Gastroesophageal sphincter (tissue), 4 donors: ENCODE results near the gene STAT6. TPM values are rescaled to one million over a fixed set of nuclear protein-coding genes. Genes with fewer than 3 reads are reported as not detected.

Source experiments
- ATAC-seq: fragments of 150-250 bp; one replicate; pipeline ENCODE4 v1.9.1; 2016; ENCODE audit warnings: mild to moderate bottlenecking, moderate library complexity
- H3K27ac ChIP-seq, 4 donors: fragments of 200-600 bp; sonication (generic) in 3 of 4; 1 replicate in 3 of 4; 2 replicates in 1 of 4; pipeline ENCODE4 v1.5.1; 2016 to 2019
- H3K27me3 ChIP-seq: fragments of 200-600 bp; sonication (generic); one replicate; pipeline ENCODE4 v1.5.1; 2019
- H3K36me3 ChIP-seq, 2 donors: fragments of 200-600 bp; sonication (generic); one replicate each; pipeline ENCODE4 v1.5.1; 2019; ENCODE audit warnings: control low read depth in 1 of 2
- H3K4me1 ChIP-seq, 3 donors: fragments of 200-600 bp; sonication (generic); 1 replicate in 2 of 3; 2 replicates in 1 of 3; pipeline ENCODE4 v1.5.1; 2016 to 2019; ENCODE audit warnings: control low read depth in 2 of 3
- H3K4me3 ChIP-seq, 2 donors: fragments of 200-600 bp; sonication (generic); one replicate each; pipeline ENCODE4 v1.5.1; 2019; ENCODE audit warnings: mild to moderate bottlenecking in 1 of 2, moderate library complexity in 1 of 2
- H3K9me3 ChIP-seq, 3 donors: fragments of 200-600 bp; sonication (generic); one replicate each; pipeline ENCODE4 v1.5.1; 2017 to 2019; ENCODE audit warnings: control low read depth in 2 of 3
- CTCF ChIP-seq, 4 experiments: fragments of 200-600 bp in 2 of 4; fragments of 450-650 bp in 2 of 4; sonication (generic) in 1 of 4; IDR thresholded peaks; one replicate each; pipeline ENCODE4 v1.5.1; 2017 to 2019; ENCODE audit warnings: antibody characterized with exemption in 4 of 4, mild to moderate bottlenecking in 2 of 4, moderate library complexity in 2 of 4
- EP300 ChIP-seq: sonication (generic); formaldehyde crosslinking; IDR thresholded peaks from one replicate; pipeline ENCODE4 v1.6.1; 2017; ENCODE audit warnings: antibody characterized with exemption, mild to moderate bottlenecking
- POLR2A ChIP-seq, 2 donors: fragments of 450-650 bp; IDR thresholded peaks; one replicate each; pipeline ENCODE4 v1.6.1; 2017; ENCODE audit warnings: antibody characterized with exemption in 2 of 2, mild to moderate bottlenecking in 2 of 2, moderate library complexity in 1 of 2
- POLR2AphosphoS5 ChIP-seq: sonication (generic); formaldehyde crosslinking; IDR thresholded peaks from one replicate; pipeline ENCODE4 v1.6.1; 2017; ENCODE audit warnings: antibody characterized with exemption
- WGBS, 2 donors: methylation state at CpG; one replicate each; pipeline ENCODE4 v1.1.5; 2018; ENCODE audit warnings: low coverage in 1 of 2; 5-methylcytosine and 5-hydroxymethylcytosine counted together
- total RNA-seq, 4 donors: library from RNA; depleted of rRNA; stranded (reverse); fragments of >200 nt; gene quantifications; one replicate each; pipeline ENCODE4 v1.1.0, GENCODE V29; 2016

STAT6 gene
- total RNA-seq, 4 donors from 2014 or later = 92.5 to 166 (median 156) TPM

- 55% methylated on average over 2 of the region's 4 CpGs; no CpG with 5 or more reads in 1 of the 2 donors for WGBS, 2 donors
Measured at GRCh38 chr12:57158665-57159064, 47.5 kb upstream of the STAT6 start.

DNA sequence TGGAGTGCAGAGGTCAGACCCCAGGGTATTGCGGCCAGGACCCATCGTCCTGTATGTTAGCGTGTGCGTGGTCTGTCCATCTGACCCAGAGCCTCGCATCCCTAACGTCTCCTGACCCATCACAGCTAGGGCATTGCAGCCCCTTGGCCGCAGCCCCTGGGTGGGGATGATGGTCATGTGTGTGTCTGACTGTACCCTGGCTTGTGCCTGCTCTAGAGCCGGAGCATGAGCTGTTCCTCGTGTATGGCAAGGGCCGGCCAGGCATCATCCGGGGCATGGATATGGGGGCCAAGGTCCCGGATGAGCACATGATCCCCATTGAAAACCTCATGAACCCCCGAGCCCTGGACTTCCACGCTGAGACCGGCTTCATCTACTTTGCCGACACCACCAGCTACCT is 47.0 kb upstream of the STAT6 start:
- H3K27me3 ChIP-seq = no peaks in the 10 kb centered on the region
- H3K9me3 ChIP-seq = no peaks in the 10 kb centered on the region
- TF ChIP-seq POLR2AphosphoS5 = no peak
- TF ChIP-seq EP300 = no peak
- TF ChIP-seq POLR2A (IDR thresholded peaks at IDR 0.05) = no peak
- TF ChIP-seq CTCF (IDR thresholded peaks at IDR 0.05) = no peak
- ATAC-seq = no peak
- peaks cover 0 to 97% of the 10 kb centered on the region in 2 donors for H3K36me3 ChIP-seq
- H3K4me3 ChIP-seq = no peak overlapping the region
- peaks cover 0 to 45% (median 13%) of the 10 kb centered on the region in 3 donors for H3K4me1 ChIP-seq
- WGBS, 2 donors = 51 to 100% methylated on average over 4 of the region's 16 CpGs
- H3K27ac ChIP-seq = peak overlapping the region in 3 of 4 donors; percentile 32 to 48 (median 43)

More at GRCh38 chr12:57158665-57159064, 47.5 kb upstream of the STAT6 start:
- Histone ChIP-seq H3K4me3 (no peak overlapping the region), H3K9me3 (no peaks in the 10 kb centered on the region), H3K36me3 (peaks cover 0 to 100% of the 10 kb centered on the region in 2 donors), H3K27ac (peak overlapping the region in 3 of 4 donors; percentile 32 to 48 (median 43)), H3K27me3 (no peaks in the 10 kb centered on the region), H3K4me1 (peaks cover 0 to 40% (median 11%) of the 10 kb centered on the region in 3 donors)
- TF ChIP-seq CTCF (IDR thresholded peaks at IDR 0.05) (no peak), EP300 (no peak), POLR2AphosphoS5 (no peak), POLR2A (IDR thresholded peaks at IDR 0.05) (no peak)
- peak; percentile 35 for ATAC-seq

DNA sequence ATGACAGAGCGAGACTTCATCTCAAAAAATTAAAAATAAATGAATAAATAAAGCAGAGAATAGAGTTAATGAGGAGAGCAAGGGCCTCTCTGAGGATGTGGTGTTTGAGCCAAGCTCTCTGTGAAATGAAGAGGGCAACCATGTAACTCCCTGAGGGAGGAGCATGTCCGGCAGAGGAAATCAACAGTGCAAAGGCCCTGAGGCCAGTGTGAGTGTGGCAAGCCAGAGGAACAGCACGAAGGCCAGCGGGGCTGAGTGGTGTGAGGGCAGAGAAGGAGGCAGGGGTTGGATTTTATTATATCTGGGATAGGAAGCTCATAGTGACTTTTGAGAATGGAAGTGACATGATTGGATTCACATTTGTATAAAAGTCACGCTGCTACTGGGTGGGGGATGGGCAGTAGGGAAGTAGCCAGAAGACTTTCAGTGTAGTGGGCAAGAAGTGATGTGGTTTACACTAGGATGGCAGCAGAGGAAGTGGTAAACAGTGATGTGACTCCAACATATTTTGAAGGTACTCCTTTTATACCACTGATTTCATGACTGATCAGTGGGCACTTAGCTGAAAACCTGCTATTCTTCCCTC is 46.5 kb upstream of the STAT6 start:
- no peak for ATAC-seq
- peak overlapping the region in 2 of 4 donors; percentile 43 to 48 for H3K27ac ChIP-seq

DNA sequence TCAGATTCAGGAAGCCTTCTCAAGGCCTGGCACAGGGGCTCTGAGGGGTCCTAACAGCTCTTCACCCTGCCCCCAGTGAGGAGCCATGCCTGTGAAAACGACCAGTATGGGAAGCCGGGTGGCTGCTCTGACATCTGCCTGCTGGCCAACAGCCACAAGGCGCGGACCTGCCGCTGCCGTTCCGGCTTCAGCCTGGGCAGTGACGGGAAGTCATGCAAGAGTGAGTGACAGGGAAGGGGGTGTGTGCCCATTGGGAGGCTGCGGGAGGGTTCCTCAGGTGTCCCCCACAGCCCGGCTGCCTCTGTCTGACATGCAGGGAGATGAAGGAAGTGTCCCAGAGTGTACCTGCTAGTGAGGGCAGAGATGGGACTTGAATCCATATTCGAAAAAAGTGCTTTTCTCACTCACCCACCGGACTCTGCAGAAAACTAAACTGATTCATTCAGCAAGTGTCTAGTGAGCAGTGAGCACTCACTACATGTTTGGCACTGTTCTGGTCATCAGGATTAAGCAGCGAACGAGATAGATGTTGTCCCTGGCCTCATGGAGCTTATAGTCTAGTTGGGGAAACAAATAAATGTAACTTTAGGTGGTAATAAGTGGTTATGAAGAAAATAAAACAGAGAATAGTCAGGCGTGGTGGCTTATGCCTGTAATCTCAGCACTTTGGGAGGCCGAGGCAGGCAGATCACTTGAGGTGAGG is 45.7 kb upstream of the STAT6 start:
- H3K4me3 ChIP-seq = no peak overlapping the region
- no peak for ATAC-seq
- H3K9me3 ChIP-seq = no peaks in the 10 kb centered on the region
- H3K36me3 ChIP-seq = peaks cover 0 to 83% of the 10 kb centered on the region in 2 donors
- WGBS, 2 donors = 69 to 92% methylated on average over 10 to 12 of the region's 16 CpGs
- TF ChIP-seq POLR2A (IDR thresholded peaks at IDR 0.05) = no peak
- TF ChIP-seq EP300 = no peak
- no peak for TF ChIP-seq CTCF (IDR thresholded peaks at IDR 0.05)
- TF ChIP-seq POLR2AphosphoS5 = no peak
- H3K4me1 ChIP-seq = peaks cover 0 to 58% (median 26%) of the 10 kb centered on the region in 3 donors
- no peaks in the 10 kb centered on the region for H3K27me3 ChIP-seq
- peak overlapping the region in 2 of 4 donors; percentile 29 to 31 for H3K27ac ChIP-seq

More for the DNA sequence above, 46.5 kb upstream of the STAT6 start:
- Histone ChIP-seq H3K9me3 (no peaks in the 10 kb centered on the region), H3K4me3 (no peak overlapping the region), H3K4me1 (peaks cover 0 to 50% (median 18%) of the 10 kb centered on the region in 3 donors), H3K36me3 (peaks cover 0 to 92% of the 10 kb centered on the region in 2 donors), H3K27me3 (no peaks in the 10 kb centered on the region)
- TF ChIP-seq POLR2A (IDR thresholded peaks at IDR 0.05) = no peak
- 58 to 78% methylated on average over 3 to 5 of the region's 5 CpGs for WGBS, 2 donors

- 56 to 70% methylated on average over 3 to 4 of the region's 5 CpGs for WGBS, 2 donors
- ATAC-seq = no peak
- no peaks in the 10 kb centered on the region for H3K9me3 ChIP-seq
- H3K4me3 ChIP-seq = no peak overlapping the region
- no peaks in the 10 kb centered on the region for H3K27me3 ChIP-seq
- H3K27ac ChIP-seq = peak overlapping the region in 2 of 4 donors; percentile 11 to 81
- H3K36me3 ChIP-seq = peaks cover 0 to 64% of the 10 kb centered on the region in 2 donors
- no peak for TF ChIP-seq EP300
- TF ChIP-seq CTCF (IDR thresholded peaks at IDR 0.05) = no peak
- TF ChIP-seq POLR2AphosphoS5 = no peak
- TF ChIP-seq POLR2A (IDR thresholded peaks at IDR 0.05) = no peak
- peaks cover 0 to 77% (median 44%) of the 10 kb centered on the region in 3 donors for H3K4me1 ChIP-seq
Measured at GRCh38 chr12:57154804-57155434, 43.8 kb upstream of the STAT6 start.
